HCT116 (cell line): ENCODE data around the gene GPAM. TPM values are rescaled to one million over a fixed set of nuclear protein-coding genes. Genes with fewer than 3 reads are reported as not detected.

ENCODE experiments used
- ATAC-seq: fragments of 200-7000 bp; cut with Tn5 transposase; 2 replicates; pipeline ENCODE4 v1.9.1; 2020; ENCODE audit warnings: mild to moderate bottlenecking, moderate library complexity
- BruUV-seq: library from RNA; stranded (reverse); fragments of 400-500 nt; replicated peaks from 2 replicates; lab custom pipeline; 2021; lab: Mats Ljungman, UMichigan
- CTCF ChIA-PET: fragments of 300-600 bp; sonication (Branson Sonifier 250); formaldehyde crosslinking; loops from one replicate; lab custom pipeline; 2021; ENCODE audit warnings: antibody characterized with exemption; lab: Charles Lee
- POLR2A ChIA-PET: fragments of 300-600, 350-600 bp; sonication (Branson Sonifier 250); formaldehyde crosslinking; loops from one replicate; lab custom pipeline; 2021; ENCODE audit warnings: antibody characterized with exemption; lab: Charles Lee
- RAD21 ChIA-PET, 2 experiments: fragments of 300-600 bp; sonication (Branson Sonifier 250); formaldehyde crosslinking; loops; one replicate each; lab custom pipeline; 2023; ENCODE audit warnings: low total read pairs in 2 of 2; ENCODE audit not compliant: uncharacterized antibody in 2 of 2, unreplicated experiment in 2 of 2, low non-redundant PET in 1 of 2; lab: Charles Lee
- DNase-seq: peaks from one replicate; pipeline ENCODE4 v3.0.0-alpha.2; 2010; ENCODE audit warnings: low read depth, low spot score
- H2AFZ ChIP-seq: fragments of 200-600 bp; shearing (Covaris generic), sonication (generic); 2 replicates; pipeline ENCODE4 v1.6.1; 2017; ENCODE audit warnings: low read depth, mixed run types, mixed read lengths, antibody characterized with exemption, low read length; ENCODE audit not compliant: poor library complexity, severe bottlenecking
- H3K27ac ChIP-seq: 2 replicates; pipeline ENCODE4 v1.5.1; 2012; ENCODE audit warnings: low read depth, low read length
- H3K27me3 ChIP-seq: fragments of 200-600 bp; sonication (generic); 2 replicates; pipeline ENCODE4 v1.6.1; 2016; ENCODE audit warnings: mixed run types, low read length, mixed read lengths; ENCODE audit not compliant: insufficient read depth
- H3K36me3 ChIP-seq, 2 experiments: fragments of 200-500 bp in 1 of 2; fragments of 200-600 bp in 1 of 2; sonication (Bioruptor generic) in 1 of 2; sonication (generic) in 1 of 2; 2 replicates each; pipeline versions ENCODE4 v1.5.1 to v1.6.1; 2014 to 2016; ENCODE audit warnings: low read length in 2 of 2, inconsistent platforms in 1 of 2, mixed read lengths in 1 of 2, mixed run types in 1 of 2; ENCODE audit not compliant: insufficient read depth in 2 of 2, control insufficient read depth in 1 of 2
- H3K4me1 ChIP-seq, 2 experiments: fragments of 200-600 bp in 1 of 2; sonication (generic) in 1 of 2; 2 replicates each; pipeline versions ENCODE4 v1.5.1 to v1.6.1; 2012 to 2017; ENCODE audit warnings: low read length in 2 of 2, inconsistent platforms in 1 of 2, mild to moderate bottlenecking in 1 of 2, mixed read lengths in 1 of 2, mixed run types in 1 of 2, moderate library complexity in 1 of 2; ENCODE audit not compliant: insufficient read depth in 2 of 2, control insufficient read depth in 1 of 2
- H3K4me2 ChIP-seq: fragments of 200-600 bp; sonication (generic); 2 replicates; pipeline ENCODE4 v1.6.1; 2017; ENCODE audit warnings: mixed run types, low read length, mixed read lengths
- H3K4me3 ChIP-seq, 2 experiments: fragments of 200-600 bp in 1 of 2; sonication (generic) in 1 of 2; replicated peaks in 1 of 2; 2 replicates each; pipeline ENCODE4 v1.5.1; 2011 to 2016; ENCODE audit warnings: low read length in 2 of 2, control low read depth in 1 of 2, low read depth in 1 of 2, mild to moderate bottlenecking in 1 of 2, mixed read lengths in 1 of 2, mixed run types in 1 of 2
- H3K79me2 ChIP-seq: fragments of 200-600 bp; sonication (generic); 2 replicates; pipeline ENCODE4 v1.6.1; 2017; ENCODE audit warnings: mild to moderate bottlenecking, mixed run types, low read length, moderate library complexity, mixed read lengths; ENCODE audit not compliant: insufficient read depth
- H3K9ac ChIP-seq: fragments of 200-600 bp; sonication (generic); 2 replicates; pipeline ENCODE4 v1.6.1; 2016; ENCODE audit warnings: low read length, mixed read lengths
- H3K9me2 ChIP-seq: fragments of 200-600 bp; sonication (generic), shearing (Covaris generic); 2 replicates; pipeline ENCODE4 v1.6.1; 2017; ENCODE audit warnings: mixed run types, mild to moderate bottlenecking, moderate library complexity; ENCODE audit not compliant: insufficient read depth
- H3K9me3 ChIP-seq, 2 experiments: fragments of 200-500 bp in 1 of 2; fragments of 200-600 bp in 1 of 2; sonication (Bioruptor generic) in 1 of 2; sonication (generic) in 1 of 2; 2 replicates each; pipeline ENCODE4 v1.6.1; 2014 to 2017; ENCODE audit warnings: low read length in 2 of 2, mixed read lengths in 2 of 2, inconsistent platforms in 1 of 2, low read depth in 1 of 2, mild to moderate bottlenecking in 1 of 2, mixed run types in 1 of 2, moderate library complexity in 1 of 2; ENCODE audit not compliant: control insufficient read depth in 1 of 2, insufficient read depth in 1 of 2
- H4K20me1 ChIP-seq: fragments of 200-600 bp; sonication (generic), shearing (Covaris generic); 2 replicates; pipeline ENCODE4 v1.6.1; 2017; ENCODE audit warnings: mixed run types, mild to moderate bottlenecking, moderate library complexity; ENCODE audit not compliant: insufficient read depth
- CBX3 ChIP-seq: IDR thresholded peaks from 2 replicates; pipeline ENCODE4 v1.6.1; 2012; ENCODE audit warnings: low read depth
- EGR1 ChIP-seq: IDR thresholded peaks from 2 replicates; pipeline ENCODE4 v1.6.1; 2012; ENCODE audit warnings: low read depth
- ELF1 ChIP-seq: IDR thresholded peaks from 2 replicates; pipeline ENCODE4 v1.6.1; 2012; ENCODE audit warnings: low read depth, borderline replicate concordance
- EZH2 ChIP-seq: fragments of 200-600 bp; sonication (generic); IDR thresholded peaks from 2 replicates; pipeline ENCODE4 v1.6.1; 2017; ENCODE audit warnings: antibody characterized with exemption, mixed run types
- EZH2phosphoT487 ChIP-seq: fragments of 200-600 bp; IDR thresholded peaks from 2 replicates; pipeline ENCODE4 v1.6.1; 2018; ENCODE audit warnings: antibody characterized with exemption, borderline replicate concordance
- FOSL1 ChIP-seq: IDR thresholded peaks from 2 replicates; pipeline ENCODE4 v1.6.1; 2012; ENCODE audit warnings: low read depth
- JUND ChIP-seq: IDR thresholded peaks from 2 replicates; pipeline ENCODE4 v1.6.1; 2012
- POLR2A ChIP-seq: IDR thresholded peaks from 2 replicates; pipeline ENCODE4 v1.7.0; 2011; ENCODE audit warnings: borderline replicate concordance; ENCODE audit not compliant: insufficient read depth, insufficient read length; ENCODE audit errors: extremely low read depth
- POLR2AphosphoS5 ChIP-seq: IDR thresholded peaks from 2 replicates; pipeline ENCODE4 v1.6.1; 2011; ENCODE audit warnings: mild to moderate bottlenecking, low read depth, low read length, moderate library complexity
- RAD21 ChIP-seq: IDR thresholded peaks from 2 replicates; pipeline ENCODE4 v1.6.1; 2012; ENCODE audit warnings: low read depth, mild to moderate bottlenecking
- SP1 ChIP-seq: IDR thresholded peaks from 2 replicates; pipeline ENCODE4 v1.6.1; 2012; ENCODE audit warnings: low read depth
- TCF7L2 ChIP-seq: IDR thresholded peaks from 2 replicates; pipeline ENCODE4 v1.7.0; 2011; ENCODE audit warnings: borderline replicate concordance, inconsistent platforms; ENCODE audit not compliant: insufficient read depth, insufficient read length; ENCODE audit errors: extremely low read depth
- YY1 ChIP-seq: IDR thresholded peaks from 2 replicates; pipeline ENCODE4 v1.6.1; 2011; ENCODE audit warnings: low read length, low read depth, moderate library complexity, mild to moderate bottlenecking; ENCODE audit not compliant: insufficient replicate concordance; ENCODE audit errors: extremely low read depth
- ZNF274 ChIP-seq: fragments of 200-500 bp; sonication (Bioruptor generic); IDR thresholded peaks from 2 replicates; pipeline ENCODE4 v1.6.1; 2014; ENCODE audit warnings: mild to moderate bottlenecking, low read depth, low read length, inconsistent platforms
- intact Hi-C: fragments of 100-400 bp; cut with micrococcal nuclease; formaldehyde crosslinking; loops from 2 replicates; pipeline ENCODE4 v1.10.0; 2022
- total RNA-seq: library from RNA; stranded (reverse); gene quantifications from one replicate; pipeline ENCODE4 v1.2.1, GENCODE V29; 2021; ENCODE audit not compliant: unreplicated experiment
- TF ChIP-seq, protein P1 (sequence below), 3 experiments: fragments of 200-600 bp in 1 of 3; sonication (generic) in 1 of 3; IDR thresholded peaks in 2 of 3; conservative IDR thresholded peaks in 1 of 3; 2 replicates each; pipeline ENCODE4 v1.5.1; 2012 to 2017; ENCODE audit warnings: low read depth in 2 of 3, low read length in 2 of 3, antibody characterized with exemption in 1 of 3, borderline replicate concordance in 1 of 3, control low read depth in 1 of 3, mild to moderate bottlenecking in 1 of 3, mixed read lengths in 1 of 3, mixed run types in 1 of 3, moderate library complexity in 1 of 3; ENCODE audit not compliant: insufficient read depth in 1 of 3
- TF ChIP-seq, protein P2 (sequence below): IDR thresholded peaks from 2 replicates; pipeline ENCODE4 v1.6.1; 2012
- TF ChIP-seq, protein P3 (sequence below): IDR thresholded peaks from 2 replicates; pipeline ENCODE4 v1.6.1; 2011; ENCODE audit warnings: mild to moderate bottlenecking, low read length, moderate library complexity; ENCODE audit not compliant: insufficient replicate concordance; ENCODE audit errors: extremely low read depth

The GPAM gene
- total RNA-seq, 1 experiment from 2014 or later, result 19.3 TPM

- no TSS peak for BruUV-seq
- Histone ChIP-seq H3K9ac (no peak overlapping the region), H3K9me2 (no peaks in the 10 kb centered on the region), H3K27me3 (no peaks in the 10 kb centered on the region), H3K4me2 (no peak overlapping the region), H4K20me1 (no peaks in the 10 kb centered on the region), H3K79me2 (no peaks in the 10 kb centered on the region), H3K4me3 (no peak overlapping the region), H3K4me1 (no peaks in the 10 kb centered on the region), H3K27ac (no peak overlapping the region), H3K36me3 (peaks cover 42 to 48% of the 10 kb centered on the region in 2 experiments), H2AFZ (no peak overlapping the region), H3K9me3 (no peaks in the 10 kb centered on the region)
- ChIA-PET POLR2A (no interaction called here), RAD21 (no interaction called here), CTCF (interaction anchor here (1.3 to 1.4 kb wide), 2 partner anchors 22 to 25 kb away, joined by 3 to 5 read pairs; no protein-coding TSS in a partner anchor)
- DNase-seq, result no peak
- no peak for ATAC-seq
- intact Hi-C loops, result no loop called here
- TF ChIP-seq JUND (no peak), CBX3 (no peak), YY1 (no peak), EZH2phosphoT487 (no peak), FOSL1 (no peak), EGR1 (no peak), RAD21 (no peak), EZH2 (no peak), POLR2AphosphoS5 (no peak), POLR2A (no peak), ELF1 (no peak), SP1 (no peak), TCF7L2 (no peak), ZNF274 (no peak)
- TF ChIP-seq, protein P1, sequence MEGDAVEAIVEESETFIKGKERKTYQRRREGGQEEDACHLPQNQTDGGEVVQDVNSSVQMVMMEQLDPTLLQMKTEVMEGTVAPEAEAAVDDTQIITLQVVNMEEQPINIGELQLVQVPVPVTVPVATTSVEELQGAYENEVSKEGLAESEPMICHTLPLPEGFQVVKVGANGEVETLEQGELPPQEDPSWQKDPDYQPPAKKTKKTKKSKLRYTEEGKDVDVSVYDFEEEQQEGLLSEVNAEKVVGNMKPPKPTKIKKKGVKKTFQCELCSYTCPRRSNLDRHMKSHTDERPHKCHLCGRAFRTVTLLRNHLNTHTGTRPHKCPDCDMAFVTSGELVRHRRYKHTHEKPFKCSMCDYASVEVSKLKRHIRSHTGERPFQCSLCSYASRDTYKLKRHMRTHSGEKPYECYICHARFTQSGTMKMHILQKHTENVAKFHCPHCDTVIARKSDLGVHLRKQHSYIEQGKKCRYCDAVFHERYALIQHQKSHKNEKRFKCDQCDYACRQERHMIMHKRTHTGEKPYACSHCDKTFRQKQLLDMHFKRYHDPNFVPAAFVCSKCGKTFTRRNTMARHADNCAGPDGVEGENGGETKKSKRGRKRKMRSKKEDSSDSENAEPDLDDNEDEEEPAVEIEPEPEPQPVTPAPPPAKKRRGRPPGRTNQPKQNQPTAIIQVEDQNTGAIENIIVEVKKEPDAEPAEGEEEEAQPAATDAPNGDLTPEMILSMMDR (IDR thresholded peaks at IDR 0.05 in 2 of 3, conservative IDR thresholded peaks at IDR 0.05 in 1 of 3; ENCODE audit: borderline replicate concordance in 1 of 3, insufficient read depth in 1 of 3, low read depth in 2 of 3, low read length in 2 of 3), result no peak
- TF ChIP-seq, protein P2, sequence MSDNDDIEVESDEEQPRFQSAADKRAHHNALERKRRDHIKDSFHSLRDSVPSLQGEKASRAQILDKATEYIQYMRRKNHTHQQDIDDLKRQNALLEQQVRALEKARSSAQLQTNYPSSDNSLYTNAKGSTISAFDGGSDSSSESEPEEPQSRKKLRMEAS, result no peak
- TF ChIP-seq, protein P3, sequence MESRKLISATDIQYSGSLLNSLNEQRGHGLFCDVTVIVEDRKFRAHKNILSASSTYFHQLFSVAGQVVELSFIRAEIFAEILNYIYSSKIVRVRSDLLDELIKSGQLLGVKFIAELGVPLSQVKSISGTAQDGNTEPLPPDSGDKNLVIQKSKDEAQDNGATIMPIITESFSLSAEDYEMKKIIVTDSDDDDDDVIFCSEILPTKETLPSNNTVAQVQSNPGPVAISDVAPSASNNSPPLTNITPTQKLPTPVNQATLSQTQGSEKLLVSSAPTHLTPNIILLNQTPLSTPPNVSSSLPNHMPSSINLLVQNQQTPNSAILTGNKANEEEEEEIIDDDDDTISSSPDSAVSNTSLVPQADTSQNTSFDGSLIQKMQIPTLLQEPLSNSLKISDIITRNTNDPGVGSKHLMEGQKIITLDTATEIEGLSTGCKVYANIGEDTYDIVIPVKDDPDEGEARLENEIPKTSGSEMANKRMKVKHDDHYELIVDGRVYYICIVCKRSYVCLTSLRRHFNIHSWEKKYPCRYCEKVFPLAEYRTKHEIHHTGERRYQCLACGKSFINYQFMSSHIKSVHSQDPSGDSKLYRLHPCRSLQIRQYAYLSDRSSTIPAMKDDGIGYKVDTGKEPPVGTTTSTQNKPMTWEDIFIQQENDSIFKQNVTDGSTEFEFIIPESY, result no peak
Observed at GRCh38 chr10:112161757-112162518, 21.6 kb downstream of the GPAM start.
